ENCODE measurements around the gene CEP192.
A peak's percentile ranks its signal among the peaks of the same experiment; 100 is the strongest.

The CEP192 gene

GRCh38 chr18:13120983-13121441 lies 129.8 kb downstream of the CEP192 start:
- ATAC-seq (no peak), DNase-seq (no peak)
- no peaks in the 10 kb centered on the region for H3K9me3 Mint-ChIP-seq
- no peak overlapping the region for H3K27ac Mint-ChIP-seq
- H3K4me1 Mint-ChIP-seq = peaks cover 1% of the 10 kb centered on the region
- H3K4me3 Mint-ChIP-seq = no peak overlapping the region
- no peaks in the 10 kb centered on the region for H3K27me3 Mint-ChIP-seq
- H3K36me3 Mint-ChIP-seq (ENCODE audit: low read depth) = peaks cover 22% of the 10 kb centered on the region

- no peaks in the 10 kb centered on the region for H3K9me3 Mint-ChIP-seq
- DNase-seq (no peak), ATAC-seq (no peak)
- peaks cover 10% of the 10 kb centered on the region for H3K36me3 Mint-ChIP-seq (ENCODE audit: low read depth)
- H3K27ac Mint-ChIP-seq = no peak overlapping the region
- H3K4me3 Mint-ChIP-seq = no peak overlapping the region
- H3K4me1 Mint-ChIP-seq = peaks cover 1% of the 10 kb centered on the region
- H3K27me3 Mint-ChIP-seq = no peaks in the 10 kb centered on the region
Measured at GRCh38 chr18:13124411-13124810, 133.2 kb downstream of the CEP192 start.

GRCh38 chr18:13125191-13125590 lies 134.0 kb downstream of the CEP192 start:
- Mint-ChIP-seq H3K9me3 (no peaks in the 10 kb centered on the region), H3K4me1 (peaks cover 4% of the 10 kb centered on the region), H3K27me3 (no peaks in the 10 kb centered on the region), H3K4me3 (no peak overlapping the region), H3K36me3 (ENCODE audit: low read depth) (peaks cover 9% of the 10 kb centered on the region), H3K27ac (no peak overlapping the region)
- DNase-seq = no peak
- ATAC-seq = no peak

GRCh38 chr18:13126966-13127598 lies 135.9 kb downstream of the CEP192 start:
- no peak for DNase-seq

GRCh38 chr18:13131283-13131682 lies 140.1 kb downstream of the CEP192 start:
- DNase-seq (no peak), ATAC-seq (no peak)
- H3K27me3 Mint-ChIP-seq = peaks cover 2% of the 10 kb centered on the region
- H3K27ac Mint-ChIP-seq = no peak overlapping the region
- no peak overlapping the region for H3K4me3 Mint-ChIP-seq
- peaks cover 13% of the 10 kb centered on the region for H3K4me1 Mint-ChIP-seq
- no peaks in the 10 kb centered on the region for H3K9me3 Mint-ChIP-seq
- peaks cover 8% of the 10 kb centered on the region for H3K36me3 Mint-ChIP-seq (ENCODE audit: low read depth)

More at GRCh38 chr18:13126966-13127598, 135.9 kb downstream of the CEP192 start:
- Mint-ChIP-seq H3K27me3 (no peaks in the 10 kb centered on the region), H3K9me3 (no peaks in the 10 kb centered on the region), H3K36me3 (ENCODE audit: low read depth) (peaks cover 6% of the 10 kb centered on the region), H3K4me1 (peaks cover 4% of the 10 kb centered on the region), H3K27ac (no peak overlapping the region), H3K4me3 (no peak overlapping the region)
- no peak for ATAC-seq

GRCh38 chr18:13134551-13135401 lies 143.6 kb downstream of the CEP192 start:
- Mint-ChIP-seq H3K4me3 (no peak overlapping the region), H3K36me3 (ENCODE audit: low read depth) (peaks cover 6% of the 10 kb centered on the region), H3K27me3 (peaks cover 5% of the 10 kb centered on the region), H3K9me3 (no peaks in the 10 kb centered on the region), H3K4me1 (peaks cover 30% of the 10 kb centered on the region), H3K27ac (peak overlapping the region; percentile 64)
- DNase-seq (no peak), ATAC-seq (no peak)

GRCh38 chr18:13136056-13136903 lies 145.1 kb downstream of the CEP192 start:
- H3K27ac Mint-ChIP-seq = peak overlapping the region; percentile 90
- peaks cover 28% of the 10 kb centered on the region for H3K4me1 Mint-ChIP-seq
- H3K27me3 Mint-ChIP-seq = peaks cover 5% of the 10 kb centered on the region
- H3K4me3 Mint-ChIP-seq = peak overlapping the region; percentile 92
- H3K36me3 Mint-ChIP-seq (ENCODE audit: low read depth) = peaks cover 2% of the 10 kb centered on the region
- ATAC-seq (peak; percentile 65), DNase-seq (peak; percentile 73)
- H3K9me3 Mint-ChIP-seq = no peaks in the 10 kb centered on the region

GRCh38 chr18:13136904-13137669 lies 145.9 kb downstream of the CEP192 start:
- peaks cover 2% of the 10 kb centered on the region for H3K36me3 Mint-ChIP-seq (ENCODE audit: low read depth)
- H3K27me3 Mint-ChIP-seq = peaks cover 5% of the 10 kb centered on the region
- peak overlapping the region; percentile 95 for H3K27ac Mint-ChIP-seq
- peak overlapping the region; percentile 92 for H3K4me3 Mint-ChIP-seq
- peaks cover 28% of the 10 kb centered on the region for H3K4me1 Mint-ChIP-seq
- no peaks in the 10 kb centered on the region for H3K9me3 Mint-ChIP-seq
- DNase-seq = peak; percentile 50
- peak; percentile 34 for ATAC-seq

GRCh38 chr18:13137670-13138419 lies 146.7 kb downstream of the CEP192 start:
- H3K9me3 Mint-ChIP-seq = no peaks in the 10 kb centered on the region
- peaks cover 28% of the 10 kb centered on the region for H3K4me1 Mint-ChIP-seq
- peak; percentile 60 for DNase-seq
- H3K36me3 Mint-ChIP-seq (ENCODE audit: low read depth) = peaks cover 2% of the 10 kb centered on the region
- H3K4me3 Mint-ChIP-seq = peak overlapping the region; percentile 92
- H3K27ac Mint-ChIP-seq = peak overlapping the region; percentile 95
- ATAC-seq = peak; percentile 78
- peaks cover 5% of the 10 kb centered on the region for H3K27me3 Mint-ChIP-seq

- H3K9me3 Mint-ChIP-seq = no peaks in the 10 kb centered on the region
- H3K36me3 Mint-ChIP-seq (ENCODE audit: low read depth) = peaks cover 5% of the 10 kb centered on the region
- ATAC-seq = no peak
- peak overlapping the region; percentile 92 for H3K4me3 Mint-ChIP-seq
- peaks cover 5% of the 10 kb centered on the region for H3K27me3 Mint-ChIP-seq
- peaks cover 28% of the 10 kb centered on the region for H3K4me1 Mint-ChIP-seq
- peak overlapping the region; percentile 95 for H3K27ac Mint-ChIP-seq
- DNase-seq = no peak
Measured at GRCh38 chr18:13138420-13139139, 147.4 kb downstream of the CEP192 start.

GRCh38 chr18:13139885-13140450 lies 148.8 kb downstream of the CEP192 start:
- Mint-ChIP-seq H3K9me3 (no peaks in the 10 kb centered on the region), H3K27ac (no peak overlapping the region), H3K36me3 (ENCODE audit: low read depth) (peaks cover 5% of the 10 kb centered on the region), H3K4me1 (peaks cover 28% of the 10 kb centered on the region), H3K27me3 (peaks cover 5% of the 10 kb centered on the region), H3K4me3 (no peak overlapping the region)
- ATAC-seq = no peak
- no peak for DNase-seq

GRCh38 chr18:13141209-13141608 lies 150.0 kb downstream of the CEP192 start:
- no peak overlapping the region for H3K4me3 Mint-ChIP-seq
- H3K27me3 Mint-ChIP-seq = peaks cover 3% of the 10 kb centered on the region
- H3K9me3 Mint-ChIP-seq = no peaks in the 10 kb centered on the region
- DNase-seq (no peak), ATAC-seq (no peak)
- H3K27ac Mint-ChIP-seq = no peak overlapping the region
- peaks cover 18% of the 10 kb centered on the region for H3K4me1 Mint-ChIP-seq
- peaks cover 4% of the 10 kb centered on the region for H3K36me3 Mint-ChIP-seq (ENCODE audit: low read depth)

All from activated naive CD8-positive, alpha-beta T cell treated with anti-CD3 and anti-CD28 coated beads, Interleukin-2, amount 50 U/mL, for 24 hours (primary cell).